ENCODE results near the gene TAF5L. TPM values are rescaled to one million over a fixed set of nuclear protein-coding genes. Genes with fewer than 3 reads are reported as not detected.

TAF5L gene
- total and polyA plus RNA-seq, 10 of the 15 experiments (the other 5 are each of a cell fraction or from before 2014, with no cell fraction given): 1.1 to 26.2 (median 19.1) TPM

- TF ChIP-seq YBX1 (IDR thresholded peaks at IDR 0.05): 0 out of 2 replicates have a peak, but pooled peaks have one; percentile 63
- TF ChIP-seq SMC3 (IDR thresholded peaks at IDR 0.05; ENCODE audit: borderline replicate concordance, low read length): peak; percentile 17; the same call in 1 of the 2 replicates
These were observed 47.5 kb downstream of the TAF5L start (continued) for GRCh38 chr1:229578168-229579058.

GRCh38 chr1:229574679-229575442, 51.1 kb downstream of the TAF5L start:
- TF ChIP-seq FOXM1 (IDR thresholded peaks at IDR 0.05; ENCODE audit: low read depth, low read length): no peak
- TF ChIP-seq MTA3 (IDR thresholded peaks at IDR 0.05; ENCODE audit: borderline replicate concordance, low read length): no peak
- TF ChIP-seq ZNF687 (IDR thresholded peaks at IDR 0.05): no peak
- no peaks in the 10 kb centered on the region for H3K36me3 ChIP-seq (ENCODE audit: control insufficient read depth in 2 of 2, insufficient read depth in 2 of 2, low read length in 1 of 2)
- ATAC-seq: no peak
- H3K27ac ChIP-seq (ENCODE audit: control insufficient read depth, insufficient read depth): no peak overlapping the region
- H3K4me1 ChIP-seq (ENCODE audit: control insufficient read depth, insufficient read depth, low read length): peaks cover 9% of the 10 kb centered on the region
- POLR2A ChIA-PET: interaction anchor here (1.0 kb wide), 1 partner anchor 12 kb away, joined by 3 read pairs; no protein-coding TSS in a partner anchor
- SMC1A ChIA-PET (ENCODE audit: uncharacterized antibody, unreplicated experiment): interaction anchor here (0.8 kb wide), 1 partner anchor 23 kb away, joined by 3 read pairs; no protein-coding TSS in a partner anchor
- RAD21 ChIA-PET (ENCODE audit: unreplicated experiment): no interaction called here
- H3K4me3 ChIP-seq: no peak overlapping the region
- H3K27me3 ChIP-seq (replicated peaks in 1 of 2; ENCODE audit: control insufficient read depth in 2 of 2, insufficient read depth in 2 of 2, low read length in 1 of 2): no peaks in the 10 kb centered on the region; a peak in 1 of 4 replicates
- no peaks in the 10 kb centered on the region for H3K79me2 ChIP-seq (ENCODE audit: control insufficient read depth, insufficient read depth, low read length)
- intact Hi-C loops (cut with micrococcal nuclease; ENCODE audit: unreplicated experiment) (no loop called here), in situ Hi-C loops (cut with MboI) (no loop called here)
- FAIRE-seq: no peak
- H3K4me2 ChIP-seq (ENCODE audit: control insufficient read depth, insufficient read depth): no peak overlapping the region
- BruUV-seq (replicated peaks): no TSS peak
- no peaks in the 10 kb centered on the region for H3K9me3 ChIP-seq (replicated peaks; ENCODE audit: control insufficient read depth, insufficient read depth, low read length)
- CTCF ChIA-PET: no interaction called here
- H4K20me1 ChIP-seq (ENCODE audit: control insufficient read depth, insufficient read depth): no peaks in the 10 kb centered on the region
- DNase-seq (ENCODE audit: low read depth, low spot score): no peak
- no peak overlapping the region for H3K9ac ChIP-seq (ENCODE audit: control insufficient read depth, insufficient read depth, low read length)
- WGBS (ENCODE audit: insufficient coverage, insufficient replicate concordance, low lambda C conversion rate, missing lambda C conversion rate): 61% methylated on average over 6 of the region's 6 CpGs
- H2AFZ ChIP-seq (ENCODE audit: control insufficient read depth, low read depth, low read length): no peak overlapping the region

Data from GM12878 (cell line).